ENCODE data around the gene C16orf87. TPM values are rescaled to one million over a fixed set of nuclear protein-coding genes. Genes with fewer than 3 reads are reported as not detected.

C16orf87 gene
- total and polyA plus RNA-seq, 2 donors (not counting 1 experiment from before 2014, with no cell fraction given), result 3.4 to 11.3 TPM

GRCh38 chr16:46852130-46852529 lies 21.1 kb upstream of the C16orf87 start:
- Histone ChIP-seq H4K20me1 (ENCODE audit: control insufficient read depth, insufficient read depth, low read length, poor library complexity, severe bottlenecking) (no peaks in the 10 kb centered on the region), H3K27ac (ENCODE audit: low read length in 2 of 2) (no peak overlapping the region), H3K36me3 (replicated peaks in 1 of 2; ENCODE audit: control extremely low read depth in 1 of 2, control insufficient read depth in 1 of 2, extremely low read depth in 1 of 2, insufficient read depth in 2 of 2, low read length in 1 of 2) (no peaks in the 10 kb centered on the region), H3K4me1 (ENCODE audit: control insufficient read depth in 2 of 2, insufficient read depth in 2 of 2, low read length in 2 of 2) (peaks cover 6 to 18% of the 10 kb centered on the region in 2 donors), H3K9me3 (ENCODE audit: control extremely low read depth in 1 of 3, control insufficient read depth in 2 of 3, insufficient read depth in 1 of 3, low read length in 2 of 3) (no peaks in the 10 kb centered on the region), H3K4me3 (ENCODE audit: control extremely low read depth in 1 of 5, extremely low read depth in 1 of 5, insufficient read depth in 1 of 5, low read depth in 2 of 5, low read length in 4 of 5) (no peak overlapping the region), H3K9ac (ENCODE audit: low read length) (no peak overlapping the region), H3K27me3 (replicated peaks in 1 of 4; ENCODE audit: control extremely low read depth in 1 of 4, control insufficient read depth in 3 of 4, insufficient read depth in 4 of 4, low read length in 3 of 4) (no peaks in the 10 kb centered on the region), H3K79me2 (ENCODE audit: control insufficient read depth, insufficient read depth, low read length) (no peaks in the 10 kb centered on the region), H2AFZ (ENCODE audit: insufficient read depth, low read depth, low read length, poor library complexity, severe bottlenecking) (no peak overlapping the region), H3K4me2 (replicated peaks; ENCODE audit: low read depth, low read length, poor library complexity, severe bottlenecking) (no peak overlapping the region)
- no peak for ATAC-seq (ENCODE audit: low read depth)
- POLR2A ChIA-PET, result interaction anchor here (1.4 kb wide), 1 partner anchor 78 kb away, joined by 3 read pairs; no protein-coding TSS in a partner anchor
- no peak for DNase-seq
- CTCF ChIA-PET, result interaction anchor here (1.1 to 5.4 kb wide), 8 partner anchors 11 to 186 kb away, joined by 3 to 149 read pairs (median 26); no protein-coding TSS in a partner anchor
- no peaks in the 10 kb centered on the region for H3K27me3 Mint-ChIP-seq
- 78% methylated on average over 2 of the region's 3 CpGs for WGBS (ENCODE audit: insufficient coverage)
- no peak overlapping the region for H3K4me3 Mint-ChIP-seq
- no peak overlapping the region for H3K27ac Mint-ChIP-seq
- H3K4me1 Mint-ChIP-seq, result peaks cover 17% of the 10 kb centered on the region
- TF ChIP-seq EZH2 (IDR thresholded peaks at IDR 0.05; ENCODE audit: borderline replicate concordance, insufficient read depth, low read depth, low read length, poor library complexity, severe bottlenecking) (no peak), CTCF (IDR thresholded peaks at IDR 0.05) (no peak)
- intact Hi-C loops (cut with micrococcal nuclease), result no loop called here
- H3K9me3 Mint-ChIP-seq (ENCODE audit: insufficient read depth), result no peaks in the 10 kb centered on the region

- H3K9me3 ChIP-seq (ENCODE audit: control extremely low read depth in 1 of 3, control insufficient read depth in 2 of 3, insufficient read depth in 1 of 3, low read length in 2 of 3), result no peaks in the 10 kb centered on the region
- ChIA-PET CTCF (interaction anchor here (0.6 to 5.4 kb wide), 9 partner anchors 10 to 1314 kb away, joined by 3 to 149 read pairs (median 4); no protein-coding TSS in a partner anchor), POLR2A (interaction anchor here (0.7 kb wide), 1 partner anchor 49 kb away, joined by 3 read pairs; no protein-coding TSS in a partner anchor)
- H3K27ac ChIP-seq (ENCODE audit: low read length in 2 of 2), result no peak overlapping the region
- no CpG with 5 or more reads among the region's 5 CpGs for WGBS (ENCODE audit: insufficient coverage)
- no peaks in the 10 kb centered on the region for H3K27me3 ChIP-seq (replicated peaks in 1 of 4; ENCODE audit: control extremely low read depth in 1 of 4, control insufficient read depth in 3 of 4, insufficient read depth in 4 of 4, low read length in 3 of 4)
- H3K27ac Mint-ChIP-seq, result peak overlapping the region; percentile 59
- H3K79me2 ChIP-seq (ENCODE audit: control insufficient read depth, insufficient read depth, low read length), result no peaks in the 10 kb centered on the region
- no peaks in the 10 kb centered on the region for H3K27me3 Mint-ChIP-seq
- H3K4me3 Mint-ChIP-seq, result peak overlapping the region; percentile 32
- ATAC-seq (ENCODE audit: low read depth) (peak; percentile 21), DNase-seq (no peak)
- intact Hi-C loops (cut with micrococcal nuclease), result no loop called here
- peaks cover 17% of the 10 kb centered on the region for H3K4me1 Mint-ChIP-seq
- peaks cover 6 to 18% of the 10 kb centered on the region in 2 donors for H3K4me1 ChIP-seq (ENCODE audit: control insufficient read depth in 2 of 2, insufficient read depth in 2 of 2, low read length in 2 of 2)
- no peaks in the 10 kb centered on the region for H3K36me3 ChIP-seq (replicated peaks in 1 of 2; ENCODE audit: control extremely low read depth in 1 of 2, control insufficient read depth in 1 of 2, extremely low read depth in 1 of 2, insufficient read depth in 2 of 2, low read length in 1 of 2)
- H2AFZ ChIP-seq (ENCODE audit: insufficient read depth, low read depth, low read length, poor library complexity, severe bottlenecking), result peak overlapping the region; percentile 52
- no peak for TF ChIP-seq EZH2 (IDR thresholded peaks at IDR 0.05; ENCODE audit: borderline replicate concordance, insufficient read depth, low read depth, low read length, poor library complexity, severe bottlenecking)
- no peak for TF ChIP-seq CTCF (IDR thresholded peaks at IDR 0.05)
- no peaks in the 10 kb centered on the region for H4K20me1 ChIP-seq (ENCODE audit: control insufficient read depth, insufficient read depth, low read length, poor library complexity, severe bottlenecking)
- peak overlapping the region; percentile 30 for H3K4me2 ChIP-seq (replicated peaks; ENCODE audit: low read depth, low read length, poor library complexity, severe bottlenecking)
- no peak overlapping the region for H3K9ac ChIP-seq (ENCODE audit: low read length)
- no peaks in the 10 kb centered on the region for H3K9me3 Mint-ChIP-seq (ENCODE audit: insufficient read depth)
- H3K4me3 ChIP-seq (ENCODE audit: control extremely low read depth in 1 of 5, extremely low read depth in 1 of 5, insufficient read depth in 1 of 5, low read depth in 2 of 5, low read length in 4 of 5), result no peak overlapping the region
These were observed 19.9 kb upstream of the C16orf87 start for GRCh38 chr16:46850619-46851555.

Data from B cell (primary cell).